SJSA1 (cell line): ENCODE data around the gene PDCD6IP. TPM values are rescaled to one million over a fixed set of nuclear protein-coding genes. Genes with fewer than 3 reads are reported as not detected.
"Not testable (repeated sequence)": the region's sequence is repeated elsewhere in the genome, so short reads cannot be mapped to it uniquely, and the experiment has no call there.

Source experiments
- DNase-seq, 2 experiments: peaks; one replicate each; pipeline ENCODE4 v3.0.0-alpha.2; 2015 to 2020; ENCODE audit warnings: low spot score in 2 of 2, low read depth in 1 of 2
- H3K27ac ChIP-seq: fragments of 250-450 bp; sonication (Bioruptor Pico); 2 replicates; pipeline ENCODE4 v1.5.1; 2020; ENCODE audit warnings: mild to moderate bottlenecking, moderate library complexity
- H3K27me3 ChIP-seq: fragments of 250-450 bp; sonication (Bioruptor Pico); replicated peaks from 2 replicates; pipeline ENCODE4 v1.5.1; 2020; ENCODE audit warnings: mild to moderate bottlenecking, moderate library complexity
- H3K36me3 ChIP-seq: fragments of 250-450 bp; sonication (Bioruptor Pico); 2 replicates; pipeline ENCODE4 v1.5.1; 2020; ENCODE audit warnings: mild to moderate bottlenecking
- H3K4me1 ChIP-seq: fragments of 250-450 bp; sonication (Bioruptor Pico); replicated peaks from 2 replicates; pipeline ENCODE4 v1.6.1; 2021; ENCODE audit warnings: mild to moderate bottlenecking
- H3K4me3 ChIP-seq: fragments of 250-450 bp; sonication (Bioruptor Pico); 2 replicates; pipeline ENCODE4 v1.5.1; 2020; ENCODE audit warnings: mild to moderate bottlenecking
- H3K9me3 ChIP-seq: fragments of 250-450 bp; sonication (Bioruptor Pico); replicated peaks from 2 replicates; pipeline ENCODE4 v1.5.1; 2020; ENCODE audit warnings: mild to moderate bottlenecking
- total RNA-seq: library from RNA; depleted of rRNA; stranded (reverse); fragments of >200 nt; shearing (Covaris generic); gene quantifications from 2 replicates; pipeline ENCODE4 v1.2.3, GENCODE V29; 2014

The PDCD6IP gene
- total RNA-seq, 1 experiment from 2014 or later, result 157 TPM

DNA sequence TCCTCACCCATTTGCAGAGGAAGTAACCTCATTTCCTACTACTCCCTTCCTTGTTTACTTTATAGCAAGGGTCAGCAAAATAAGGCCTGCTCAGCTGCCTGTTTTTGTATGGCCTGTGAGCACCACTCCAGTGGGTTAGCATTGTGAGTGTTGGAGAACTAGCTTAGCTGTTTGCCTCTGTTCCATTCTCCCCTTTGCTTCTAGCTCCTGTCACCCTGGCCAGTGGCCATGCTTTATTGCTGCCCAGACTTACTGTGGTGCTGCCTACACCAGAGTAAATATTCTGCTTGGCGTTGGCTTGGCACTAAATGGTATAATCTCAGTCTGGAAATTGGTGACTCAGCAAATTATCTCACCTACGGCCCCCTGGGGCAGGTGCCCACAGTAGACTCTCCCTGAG, 8.8 kb downstream of the PDCD6IP start:
- Histone ChIP-seq H3K27me3 (no peaks in the 10 kb centered on the region), H3K36me3 (peaks cover 39% of the 10 kb centered on the region), H3K4me3 (no peak overlapping the region), H3K27ac (no peak overlapping the region), H3K9me3 (no peaks in the 10 kb centered on the region), H3K4me1 (peaks cover 7% of the 10 kb centered on the region; the same call in 1 of the 2 replicates)
- no peak for DNase-seq

DNA sequence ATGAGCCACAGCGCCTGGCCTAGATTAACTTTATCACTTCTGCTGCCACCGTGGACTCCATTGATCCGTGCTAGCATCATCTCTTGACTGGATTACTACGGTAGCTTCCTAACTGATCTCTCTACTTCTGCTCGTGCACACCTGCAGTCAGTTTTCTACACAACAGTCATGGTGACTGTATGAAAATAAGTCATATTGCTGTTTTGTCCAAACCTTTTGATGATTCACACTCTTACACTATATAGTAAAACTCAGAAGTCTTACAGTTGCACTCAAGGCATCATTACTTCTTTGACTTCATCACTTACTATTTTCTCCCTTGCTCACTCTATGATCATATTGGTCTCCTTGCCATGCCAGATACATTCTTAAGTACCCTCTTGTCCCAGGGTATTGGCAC, 10.1 kb downstream of the PDCD6IP start:
- Histone ChIP-seq H3K27ac (no peak overlapping the region), H3K36me3 (peaks cover 36% of the 10 kb centered on the region), H3K4me3 (no peak overlapping the region), H3K27me3 (no peaks in the 10 kb centered on the region), H3K4me1 (no peaks in the 10 kb centered on the region), H3K9me3 (no peaks in the 10 kb centered on the region)
- DNase-seq, result no peak

- no peak overlapping the region for H3K4me3 ChIP-seq
- no peaks in the 10 kb centered on the region for H3K9me3 ChIP-seq
- H3K4me1 ChIP-seq, result no peaks in the 10 kb centered on the region
- peaks cover 38% of the 10 kb centered on the region for H3K36me3 ChIP-seq
- no peaks in the 10 kb centered on the region for H3K27me3 ChIP-seq
- H3K27ac ChIP-seq, result no peak overlapping the region
- no peak for DNase-seq
Measured at GRCh38 chr3:33810545-33810944, 12.1 kb downstream of the PDCD6IP start.

- Histone ChIP-seq H3K4me1 (peaks cover 7% of the 10 kb centered on the region; the same call in 1 of the 2 replicates), H3K9me3 (no peaks in the 10 kb centered on the region), H3K36me3 (peaks cover 46% of the 10 kb centered on the region), H3K4me3 (no peak overlapping the region), H3K27me3 (no peaks in the 10 kb centered on the region), H3K27ac (no peak overlapping the region)
- no peak for DNase-seq
Measured at GRCh38 chr3:33821989-33822388, 23.6 kb downstream of the PDCD6IP start.

- Histone ChIP-seq H3K27ac (no peak overlapping the region), H3K4me3 (no peak overlapping the region), H3K36me3 (peaks cover 55% of the 10 kb centered on the region), H3K9me3 (no peaks in the 10 kb centered on the region), H3K27me3 (no peaks in the 10 kb centered on the region), H3K4me1 (peaks cover 7% of the 10 kb centered on the region; the same call in 1 of the 2 replicates)
- DNase-seq, result no peak
Measured at GRCh38 chr3:33823821-33824220, 25.4 kb downstream of the PDCD6IP start.

DNA sequence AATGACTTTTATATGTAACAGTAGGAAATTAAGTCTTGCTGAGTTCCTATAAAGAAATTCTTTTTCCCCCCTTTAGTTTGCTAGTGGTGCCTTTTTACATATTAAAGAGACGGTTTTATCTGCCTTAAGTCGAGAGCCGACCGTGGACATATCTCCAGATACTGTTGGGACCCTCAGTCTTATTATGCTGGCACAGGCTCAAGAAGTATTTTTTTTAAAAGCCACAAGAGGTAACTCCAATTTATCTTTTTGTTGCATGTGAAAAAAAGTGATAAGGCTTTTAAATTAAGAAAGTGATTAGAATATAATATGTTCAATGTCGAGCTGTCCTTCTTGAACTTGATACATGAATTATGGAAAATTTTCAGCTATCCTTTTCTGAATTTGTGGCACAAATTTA, 26.7 kb downstream of the PDCD6IP start:
- H3K27ac ChIP-seq, result no peak overlapping the region
- DNase-seq, result no peak
- peaks cover 64% of the 10 kb centered on the region for H3K36me3 ChIP-seq
- no peak overlapping the region for H3K4me3 ChIP-seq
- H3K9me3 ChIP-seq, result no peaks in the 10 kb centered on the region
- H3K4me1 ChIP-seq, result peaks cover 7% of the 10 kb centered on the region; the same call in 1 of the 2 replicates
- H3K27me3 ChIP-seq, result no peaks in the 10 kb centered on the region

- H3K27me3 ChIP-seq, result no peaks in the 10 kb centered on the region
- peaks cover 69% of the 10 kb centered on the region for H3K36me3 ChIP-seq
- H3K9me3 ChIP-seq, result no peaks in the 10 kb centered on the region
- no peak for DNase-seq
- no peak overlapping the region for H3K4me3 ChIP-seq
- no peak overlapping the region for H3K27ac ChIP-seq
- peaks cover 7% of the 10 kb centered on the region; the same call in 1 of the 2 replicates for H3K4me1 ChIP-seq
Measured at GRCh38 chr3:33826206-33826605, 27.8 kb downstream of the PDCD6IP start.

GRCh38 chr3:33826688-33827087, 28.3 kb downstream of the PDCD6IP start:
- no peak for DNase-seq
- H3K36me3 ChIP-seq, result peaks cover 70% of the 10 kb centered on the region
- no peak overlapping the region for H3K4me3 ChIP-seq
- peaks cover 7% of the 10 kb centered on the region; the same call in 1 of the 2 replicates for H3K4me1 ChIP-seq
- H3K9me3 ChIP-seq, result no peaks in the 10 kb centered on the region
- H3K27me3 ChIP-seq, result no peaks in the 10 kb centered on the region
- H3K27ac ChIP-seq, result no peak overlapping the region

GRCh38 chr3:33829720-33830119, 31.3 kb downstream of the PDCD6IP start:
- no peaks in the 10 kb centered on the region for H3K9me3 ChIP-seq
- no peak overlapping the region for H3K27ac ChIP-seq
- H3K4me1 ChIP-seq, result peaks cover 7% of the 10 kb centered on the region; the same call in 1 of the 2 replicates
- DNase-seq, result no peak
- no peaks in the 10 kb centered on the region for H3K27me3 ChIP-seq
- H3K4me3 ChIP-seq, result no peak overlapping the region
- H3K36me3 ChIP-seq, result peaks cover 56% of the 10 kb centered on the region

DNA sequence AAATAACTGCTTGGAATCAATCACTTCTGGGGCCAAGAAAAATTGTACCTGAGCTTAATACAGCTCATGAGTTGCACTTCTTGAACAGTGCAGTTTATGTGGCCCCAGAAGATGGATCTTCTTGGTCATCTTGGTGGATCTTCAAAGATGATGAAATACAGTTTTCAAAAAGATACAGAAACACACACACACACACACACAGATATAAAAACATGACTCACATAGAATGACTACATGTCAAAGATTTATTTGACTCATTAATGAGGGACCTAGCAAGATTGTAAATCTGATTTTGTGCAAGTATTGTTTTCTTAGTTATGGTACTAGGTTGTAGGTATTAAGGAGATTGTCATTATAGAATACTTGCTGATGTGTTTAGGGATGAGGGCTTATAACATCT, 32.6 kb downstream of the PDCD6IP start:
- Histone ChIP-seq H3K9me3 (no peaks in the 10 kb centered on the region), H3K4me3 (no peak overlapping the region), H3K4me1 (peaks cover 4% of the 10 kb centered on the region; the same call in 1 of the 2 replicates), H3K27ac (no peak overlapping the region), H3K36me3 (peaks cover 51% of the 10 kb centered on the region), H3K27me3 (no peaks in the 10 kb centered on the region)
- DNase-seq, result no peak

DNA sequence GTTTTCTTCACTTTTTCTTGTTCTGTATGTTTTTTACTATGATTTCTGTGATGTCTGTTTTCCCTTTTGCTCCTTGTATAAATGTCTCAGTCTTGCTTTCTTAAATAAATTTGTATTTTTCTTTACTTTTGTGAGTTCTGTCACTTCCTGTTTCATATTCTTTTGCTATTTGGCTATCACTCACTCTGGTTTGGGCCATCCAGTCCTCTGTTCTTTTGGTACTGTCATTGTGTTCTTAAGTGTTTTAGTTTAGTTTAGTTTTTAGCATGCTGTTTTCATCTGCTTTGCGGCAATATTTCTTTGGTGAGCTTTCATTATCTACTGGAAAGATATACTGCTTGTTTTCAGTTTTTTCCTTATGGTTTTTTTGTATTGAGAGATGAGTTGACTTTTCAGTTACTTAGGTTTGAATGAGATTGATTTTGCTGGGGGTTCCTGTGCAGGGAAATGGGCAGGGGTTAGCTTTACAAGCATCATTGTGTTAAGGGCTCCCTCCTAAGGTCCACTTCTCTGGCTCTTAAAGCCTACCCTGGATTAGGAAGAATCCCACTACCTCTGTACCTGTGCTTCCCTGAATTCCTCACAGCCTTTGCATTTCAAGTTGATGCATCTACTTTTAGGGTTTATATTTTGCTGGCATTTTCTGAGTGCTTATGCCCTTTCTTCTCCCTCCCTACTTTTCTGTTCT, 35.1 kb downstream of the PDCD6IP start:
- H3K9me3 ChIP-seq, result no peaks in the 10 kb centered on the region
- H3K36me3 ChIP-seq, result peaks cover 39% of the 10 kb centered on the region
- H3K4me3 ChIP-seq, result no peak overlapping the region
- no peaks in the 10 kb centered on the region for H3K4me1 ChIP-seq
- DNase-seq, result no peak
- no peaks in the 10 kb centered on the region for H3K27me3 ChIP-seq
- no peak overlapping the region for H3K27ac ChIP-seq

GRCh38 chr3:33834096-33834453, 35.6 kb downstream of the PDCD6IP start:
- Histone ChIP-seq H3K27me3 (no peaks in the 10 kb centered on the region), H3K4me1 (no peaks in the 10 kb centered on the region), H3K4me3 (no peak overlapping the region)

DNA sequence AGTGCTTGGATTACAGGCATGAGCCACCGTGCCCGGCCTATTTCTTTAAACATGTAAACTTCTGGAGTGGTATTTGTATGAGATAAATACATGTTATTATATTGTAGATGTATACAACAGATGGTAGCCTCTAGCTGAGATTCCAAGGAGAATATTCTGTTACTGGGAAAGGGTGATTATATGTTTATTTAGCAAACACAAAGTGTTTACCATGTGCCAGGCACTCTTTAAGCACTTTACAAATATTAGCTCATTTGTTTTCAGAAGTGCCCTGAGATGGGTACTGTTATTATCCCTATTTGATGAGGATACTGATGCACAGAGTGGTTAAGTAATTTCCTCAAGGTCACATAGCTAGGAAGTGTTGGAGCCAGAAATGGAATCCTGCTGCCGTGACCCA, 38.8 kb downstream of the PDCD6IP start:
- peaks cover 20% of the 10 kb centered on the region for H3K36me3 ChIP-seq
- H3K27ac ChIP-seq, DNase-seq, H3K9me3 ChIP-seq, H3K4me3 ChIP-seq, H3K4me1 ChIP-seq, H3K27me3 ChIP-seq: not testable (repeated sequence)

More at GRCh38 chr3:33834096-33834453, 35.6 kb downstream of the PDCD6IP start:
- H3K27ac ChIP-seq, result no peak overlapping the region
- no peak for DNase-seq
- peaks cover 39% of the 10 kb centered on the region for H3K36me3 ChIP-seq
- no peaks in the 10 kb centered on the region for H3K9me3 ChIP-seq

GRCh38 chr3:33839283-33839682, 40.9 kb downstream of the PDCD6IP start:
- no peaks in the 10 kb centered on the region for H3K4me1 ChIP-seq
- H3K27me3 ChIP-seq, result no peaks in the 10 kb centered on the region
- no peak overlapping the region for H3K27ac ChIP-seq
- H3K36me3 ChIP-seq, result peaks cover 15% of the 10 kb centered on the region
- no peak for DNase-seq
- no peak overlapping the region for H3K4me3 ChIP-seq
- no peaks in the 10 kb centered on the region for H3K9me3 ChIP-seq

- Histone ChIP-seq H3K4me3 (no peak overlapping the region), H3K27ac (no peak overlapping the region), H3K4me1 (no peaks in the 10 kb centered on the region), H3K27me3 (no peaks in the 10 kb centered on the region), H3K9me3 (no peaks in the 10 kb centered on the region), H3K36me3 (peaks cover 14% of the 10 kb centered on the region)
- DNase-seq, result no peak
Measured at GRCh38 chr3:33840179-33840578, 41.7 kb downstream of the PDCD6IP start.
